K562 (cell line): Measurements from ENCODE around the gene COX6A2. TPM values are rescaled to one million over a fixed set of nuclear protein-coding genes. Genes with fewer than 3 reads are reported as not detected.

ENCODE experiments used
- ATAC-seq: fragments of 200-7000 bp; cut with Tn5 transposase; 3 replicates; pipeline ENCODE4 v1.9.1; 2020; ENCODE audit warnings: moderate library complexity
- BruUV-seq: library from RNA; stranded (reverse); fragments of 400-500 nt; replicated peaks from 2 replicates; lab custom pipeline; 2021; lab: Mats Ljungman, UMichigan
- CTCF ChIA-PET: fragments of 300-600 bp; formaldehyde crosslinking; extraction: SDS; loops from one replicate; lab custom pipeline; 2021; ENCODE audit warnings: low intra/inter-chr PET ratio; lab: Yijun Ruan, JAX
- POLR2A ChIA-PET: fragments of 300-600, 350-650 bp; sonication (Branson Sonifier 250); formaldehyde crosslinking; extraction: SDS; loops from one replicate; lab custom pipeline; 2021; ENCODE audit warnings: antibody characterized with exemption, inconsistent platforms; lab: Yijun Ruan, JAX
- DNase-seq, 4 experiments: peaks; one replicate each; pipeline versions ENCODE4 v3.0.0 to v3.0.0-alpha.2; 2011 to 2018; ENCODE audit warnings: low spot score in 3 of 4, mixed read lengths in 3 of 4; ENCODE audit errors: extremely low read depth in 1 of 4
- FAIRE-seq: peaks from 2 replicates; lab custom pipeline; 2011; peaks lifted over from hg19 to GRCh38; lab: Jason Lieb, UNC
- H2AFZ ChIP-seq: 2 replicates; pipeline ENCODE4 v1.6.0; 2011; ENCODE audit warnings: low read depth, low read length, control low read depth, inconsistent platforms
- H3K27ac ChIP-seq: fragments of 200-600 bp; 3 replicates; pipeline ENCODE4 v1.8.0; 2011; ENCODE audit warnings: low read depth, mild to moderate bottlenecking, control low read depth, inconsistent platforms, low read length, moderate library complexity, mixed read lengths; ENCODE audit errors: extremely low read depth
- H3K27me3 ChIP-seq, 2 experiments: fragments of 300-600 bp in 1 of 2; 2 replicates in 1 of 2; 3 replicates in 1 of 2; pipeline versions ENCODE4 v1.6.0 to v1.8.0; 2011; ENCODE audit warnings: inconsistent platforms in 2 of 2, low read length in 2 of 2, mild to moderate bottlenecking in 1 of 2, mixed read lengths in 1 of 2, moderate library complexity in 1 of 2; ENCODE audit not compliant: control insufficient read depth in 2 of 2, insufficient read depth in 2 of 2
- H3K36me3 ChIP-seq: fragments of 300-600 bp; 3 replicates; pipeline ENCODE4 v1.8.0; 2011; ENCODE audit warnings: mild to moderate bottlenecking, low read length, inconsistent platforms; ENCODE audit not compliant: control insufficient read depth, insufficient read depth
- H3K4me1 ChIP-seq, 2 experiments: fragments of 200-600 bp in 1 of 2; replicated peaks in 1 of 2; 2 replicates in 1 of 2; 3 replicates in 1 of 2; pipeline versions ENCODE4 v1.5.1 to v1.8.0; 2011; ENCODE audit warnings: inconsistent platforms in 2 of 2, low read length in 2 of 2, mild to moderate bottlenecking in 1 of 2, mixed read lengths in 1 of 2, moderate library complexity in 1 of 2; ENCODE audit not compliant: control insufficient read depth in 2 of 2, insufficient read depth in 2 of 2
- H3K4me2 ChIP-seq: 2 replicates; pipeline ENCODE4 v1.6.1; 2011; ENCODE audit warnings: low read length, control low read depth, inconsistent platforms, mixed read lengths; ENCODE audit not compliant: insufficient read depth
- H3K4me3 ChIP-seq: fragments of 200-600 bp; sonication (generic), shearing (Covaris generic); 2 replicates; pipeline ENCODE4 v1.5.1; 2016; ENCODE audit warnings: control low read depth, inconsistent platforms
- H3K79me2 ChIP-seq: fragments of 200-600 bp; 3 replicates; pipeline ENCODE4 v1.8.0; 2011; ENCODE audit warnings: low read length, inconsistent platforms; ENCODE audit not compliant: control insufficient read depth, insufficient read depth
- H3K9ac ChIP-seq, 2 experiments: 2 replicates each; pipeline versions ENCODE4 v1.6.0 to v1.6.1; 2011; ENCODE audit warnings: low read depth in 2 of 2, low read length in 2 of 2, control low read depth in 1 of 2, inconsistent platforms in 1 of 2, mild to moderate bottlenecking in 1 of 2, mixed read lengths in 1 of 2; ENCODE audit not compliant: insufficient read depth in 1 of 2
- H3K9me1 ChIP-seq: one replicate; pipeline ENCODE4 v1.6.0; 2011; ENCODE audit warnings: inconsistent platforms, mild to moderate bottlenecking, low read length, moderate library complexity; ENCODE audit not compliant: control insufficient read depth, insufficient read depth
- H3K9me3 ChIP-seq: replicated peaks from 2 replicates; pipeline ENCODE4 v1.5.1; 2011; ENCODE audit warnings: low read depth, low read length, inconsistent platforms; ENCODE audit not compliant: control insufficient read depth, insufficient read depth
- H4K20me1 ChIP-seq: replicated peaks from 2 replicates; pipeline ENCODE4 v1.6.1; 2011; ENCODE audit warnings: low read length, inconsistent platforms, mixed read lengths; ENCODE audit not compliant: control insufficient read depth, insufficient read depth
- HSF4 ChIP-seq: fragments of 250-450 bp; sonication (Bioruptor Pico); IDR thresholded peaks from 2 replicates; pipeline ENCODE4 v2.1.2; 2022; ENCODE audit warnings: mild to moderate bottlenecking, moderate library complexity, borderline replicate concordance
- PTRF ChIP-seq: fragments of 450-650 bp; IDR thresholded peaks from 2 replicates; pipeline ENCODE4 v1.6.1; 2016; ENCODE audit warnings: mild to moderate bottlenecking, missing genetic modification characterization, missing compliant biosample characterization
- RBFOX2 ChIP-seq: fragments of 200-400 bp; formaldehyde crosslinking; IDR thresholded peaks from 2 replicates; pipeline ENCODE4 v1.6.1; 2017; ENCODE audit warnings: low read depth, mild to moderate bottlenecking, low read length, moderate library complexity
- RUNX1 ChIP-seq: sonication (generic); IDR thresholded peaks from 2 replicates; pipeline ENCODE4 v1.6.1; 2016; ENCODE audit warnings: antibody characterized with exemption, low read depth
- YBX1 ChIP-seq: fragments of 450-650 bp; IDR thresholded peaks from 2 replicates; pipeline ENCODE4 v1.7.1; 2016; ENCODE audit warnings: mild to moderate bottlenecking
- WGBS: fragments of 100-300 bp; shearing (Covaris generic); methylation state at CpG from one replicate; pipeline ENCODE4 v1.1.6; 2016; ENCODE audit warnings: low coverage, mixed read lengths; ENCODE audit not compliant: insufficient coverage; ENCODE audit errors: missing lambda C conversion rate; 5-methylcytosine and 5-hydroxymethylcytosine counted together
- in situ Hi-C: fragments of 300-500 bp; cut with MboI; formaldehyde crosslinking; loops from 4 replicates; pipeline ENCODE4 v1.15.0; 2018; ENCODE audit warnings: inconsistent platforms, mixed read lengths
- intact Hi-C: fragments of 100-400 bp; cut with micrococcal nuclease; formaldehyde crosslinking; loops from 2 replicates; pipeline ENCODE4 v1.14.2; 2022
- polyA plus RNA-seq, 8 experiments: library from polyadenylated mRNA; depleted of rRNA in 4 of 8; stranded (reverse) in 5 of 8; unstranded in 3 of 8; fragments of >200 nt; fragmentation: Nextera tagmentation in 2 of 8; fragmentation: Illumina TruSeq in 1 of 8; extraction: Ambion mirVana in 2 of 8; extraction: Trizol in 1 of 8; gene quantifications; 2 replicates each; pipeline versions ENCODE4 v1.2.1 to v1.2.3, GENCODE V29; 2011 to 2014; ENCODE audit warnings: inconsistent platforms in 1 of 8, missing spikeins in 1 of 8
- total RNA-seq, 7 experiments: library from RNA; depleted of rRNA in 6 of 7; stranded (reverse); fragments of >200 nt in 6 of 7; fragmentation: Illumina TruSeq in 2 of 7; extraction: Trizol in 2 of 7; gene quantifications; 2 replicates each; pipeline versions ENCODE4 v1.2.1 to v1.2.3, GENCODE V29; 2011 to 2021; ENCODE audit warnings: low replicate concordance in 1 of 7

Gene COX6A2
- total and polyA plus RNA-seq, 9 of the 15 experiments (the other 6 are each of a cell fraction or from before 2014, with no cell fraction given) = not detected

- DNase-seq = peak in 1 of 4 experiments; percentile 5
- in situ Hi-C loops = no loop called here
- no peak overlapping the region for H3K4me3 ChIP-seq
- BruUV-seq = no TSS peak
- peaks cover 39% of the 10 kb centered on the region; the same call in 2 of the 3 replicates for H3K36me3 ChIP-seq
- no peaks in the 10 kb centered on the region for H3K79me2 ChIP-seq
- WGBS = 61% methylated on average over 5 of the region's 5 CpGs
- ChIA-PET POLR2A (interaction anchor here (0.6 kb wide), 1 partner anchor 344 kb away, joined by 3 read pairs; no protein-coding TSS in a partner anchor), CTCF (no interaction called here)
- no peaks in the 10 kb centered on the region for H3K9me3 ChIP-seq
- FAIRE-seq = peak; percentile 70
- intact Hi-C loops = no loop called here
- H3K27me3 ChIP-seq = no peaks in the 10 kb centered on the region
- H3K9me1 ChIP-seq = no peaks in the 10 kb centered on the region
- peaks cover 0 to 24% of the 10 kb centered on the region in 2 experiments; a peak in 1 of 5 replicates for H3K4me1 ChIP-seq
- H3K27ac ChIP-seq = no peak overlapping the region
- ATAC-seq = no peak; the same call in 2 of the 3 replicates
- no peak overlapping the region for H2AFZ ChIP-seq
- H3K9ac ChIP-seq = 0 out of 4 replicates have a peak overlapping the region, but pooled peaks of 1 of the 2 experiments have one; percentile 36
- no peak overlapping the region for H3K4me2 ChIP-seq
- no peaks in the 10 kb centered on the region for H4K20me1 ChIP-seq
- TF ChIP-seq HSF4 (CRISPR knock-in tag) (no peak), YBX1 (no peak), PTRF (tag) (no peak)
Observed at GRCh38 chr16:31467151-31467773, 39.1 kb upstream of the COX6A2 start.

- no peak overlapping the region for H3K4me3 ChIP-seq
- WGBS = 88% methylated on average over 8 of the region's 18 CpGs
- peaks cover 45% of the 10 kb centered on the region; the same call in 2 of the 3 replicates for H3K36me3 ChIP-seq
- 0 out of 4 replicates have a peak overlapping the region, but pooled peaks of 1 of the 2 experiments have one; percentile 35 for H3K9ac ChIP-seq
- BruUV-seq = no TSS peak
- H3K4me2 ChIP-seq = no peak overlapping the region
- in situ Hi-C loops (no loop called here), intact Hi-C loops (no loop called here)
- H3K9me1 ChIP-seq = no peaks in the 10 kb centered on the region
- H4K20me1 ChIP-seq = no peaks in the 10 kb centered on the region
- DNase-seq = peak in 1 of 4 experiments; percentile 4
- H2AFZ ChIP-seq = no peak overlapping the region
- ChIA-PET POLR2A (no interaction called here), CTCF (no interaction called here)
- no peak for FAIRE-seq
- H3K27me3 ChIP-seq = no peaks in the 10 kb centered on the region
- H3K27ac ChIP-seq = no peak overlapping the region
- TF ChIP-seq RUNX1 (no peak), RBFOX2 (peak; percentile 42)
- no peaks in the 10 kb centered on the region for H3K9me3 ChIP-seq
- no peak for ATAC-seq
- no peaks in the 10 kb centered on the region for H3K79me2 ChIP-seq
- H3K4me1 ChIP-seq = peaks cover 0 to 21% of the 10 kb centered on the region in 2 experiments; a peak in 1 of 5 replicates
Observed at GRCh38 chr16:31466381-31466841, 38.3 kb upstream of the COX6A2 start.
